CD4-positive, alpha-beta T cell treated with Interleukin-21 for 1 hour (primary cell): ENCODE data around the gene TM7SF3.
"Not testable (repeated sequence)": the region's sequence is repeated elsewhere in the genome, so short reads cannot be mapped to it uniquely, and the experiment has no call there.

ENCODE experiments used
- DNase-seq: peaks from one replicate; pipeline ENCODE4 v3.0.0-alpha.2; 2020

TM7SF3 gene

DNA sequence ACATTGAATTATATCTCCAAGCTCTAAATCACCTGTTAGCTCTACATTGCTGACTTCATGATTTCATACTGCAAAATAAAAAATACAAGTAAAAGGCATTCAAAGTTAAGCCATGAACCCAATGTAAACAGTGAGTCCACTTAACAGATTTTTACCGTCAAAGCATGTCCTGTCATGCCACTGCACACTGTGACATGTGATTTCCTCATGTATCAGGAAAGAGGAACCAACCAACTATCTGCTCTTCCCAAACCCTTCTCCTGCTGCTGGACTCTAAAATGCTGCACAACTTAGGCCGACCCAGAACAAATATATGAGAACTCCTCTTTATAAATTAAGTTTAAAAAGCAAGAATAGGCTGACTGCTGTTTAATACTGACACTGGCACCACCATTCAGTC is 37.5 kb downstream of the TM7SF3 start:
- no peak for DNase-seq

DNA sequence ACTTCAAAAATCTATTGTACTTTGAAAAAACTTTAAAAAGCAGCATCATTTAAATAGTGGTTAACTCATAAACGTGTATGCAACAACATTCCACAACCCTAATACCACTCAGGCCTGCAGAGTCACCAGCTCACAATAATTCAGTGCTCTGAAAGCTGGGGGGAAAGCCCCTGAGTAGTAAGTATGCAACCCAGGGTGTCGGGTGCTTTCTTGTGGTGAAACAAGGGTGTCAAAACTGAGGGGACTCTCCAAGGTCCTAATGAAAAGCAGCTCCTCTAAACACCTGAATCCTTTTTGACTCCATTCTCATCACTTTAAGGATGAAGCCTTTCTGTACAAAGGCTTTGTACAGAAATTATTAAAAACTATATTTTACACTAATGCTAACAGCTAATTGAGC is 42.2 kb downstream of the TM7SF3 start:
- peak; percentile 73 for DNase-seq

DNA sequence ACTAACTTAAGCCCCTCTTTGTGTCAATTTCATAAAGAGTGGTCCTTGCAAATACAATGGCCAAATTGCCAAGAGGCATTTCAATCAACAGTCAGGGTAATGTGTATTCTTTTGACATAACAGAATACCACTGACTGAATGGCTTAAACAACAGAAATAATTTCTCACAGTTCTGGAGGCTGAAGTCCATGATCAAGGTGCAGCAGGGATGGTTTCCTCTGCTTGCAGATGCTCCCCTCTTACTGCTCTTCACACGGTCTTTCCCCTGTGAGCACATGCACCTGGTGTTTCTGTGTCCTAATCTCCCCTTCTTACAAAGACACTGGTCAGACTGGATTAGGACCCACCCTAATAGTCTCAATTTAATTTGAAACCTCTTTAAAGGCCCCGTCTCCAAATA is 44.0 kb downstream of the TM7SF3 start:
- no peak for DNase-seq

DNA sequence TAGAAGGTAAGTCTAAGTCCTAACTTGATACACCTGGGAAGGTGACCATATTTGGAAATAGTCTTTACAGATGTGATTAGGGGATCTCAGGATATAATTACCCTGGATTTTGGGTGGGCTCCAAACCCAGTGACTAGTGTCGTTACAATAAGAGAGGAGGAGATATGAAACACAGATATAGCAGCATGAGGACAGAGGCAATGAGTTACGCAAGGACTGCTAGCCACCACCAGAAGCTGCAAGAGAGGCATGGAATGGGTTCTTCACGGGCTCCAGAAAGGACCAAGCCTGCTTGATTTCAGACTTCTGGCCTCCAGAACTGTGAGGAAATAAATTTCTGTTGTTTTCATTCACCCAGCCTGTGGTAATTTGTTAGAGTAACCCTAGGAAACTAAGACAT is 47.3 kb downstream of the TM7SF3 start:
- DNase-seq, result no peak

DNA sequence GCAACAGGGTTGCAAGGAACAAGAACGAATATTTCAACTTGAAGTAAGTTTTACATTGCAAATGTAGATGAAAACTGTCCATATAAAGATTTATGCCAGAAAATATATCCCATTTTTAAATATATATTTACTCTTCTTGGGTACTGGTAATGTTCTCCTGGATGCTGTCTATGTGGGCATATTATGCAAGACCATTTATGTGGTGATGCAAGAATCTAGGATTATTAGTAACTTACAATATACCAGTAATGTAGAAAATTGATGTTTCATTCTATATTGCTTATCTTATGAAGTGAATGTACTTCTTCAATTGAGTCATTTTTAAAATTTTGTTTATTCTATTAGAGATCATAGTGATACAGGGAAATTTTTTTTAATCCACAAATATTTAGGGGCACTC is 50.8 kb downstream of the TM7SF3 start:
- no peak for DNase-seq

DNA sequence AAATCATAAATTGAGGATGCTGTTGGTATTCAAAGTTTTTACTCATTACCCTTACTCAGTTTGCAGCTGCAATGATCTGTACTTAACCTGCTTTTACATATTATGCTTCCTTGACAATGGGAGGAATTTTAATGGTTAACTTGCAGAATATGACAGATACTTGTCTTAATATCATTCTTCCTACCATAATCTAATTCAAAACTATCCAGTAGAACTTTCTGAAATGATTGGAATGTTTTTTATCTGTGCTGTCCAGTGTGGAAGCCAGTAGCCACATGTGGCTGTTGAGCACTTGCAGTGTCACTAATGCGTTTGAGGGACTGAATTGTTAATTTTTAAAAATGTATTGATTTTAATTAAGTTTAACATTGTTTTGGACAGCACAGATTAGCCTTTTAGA is 52.4 kb downstream of the TM7SF3 start:
- DNase-seq, result no peak

DNA sequence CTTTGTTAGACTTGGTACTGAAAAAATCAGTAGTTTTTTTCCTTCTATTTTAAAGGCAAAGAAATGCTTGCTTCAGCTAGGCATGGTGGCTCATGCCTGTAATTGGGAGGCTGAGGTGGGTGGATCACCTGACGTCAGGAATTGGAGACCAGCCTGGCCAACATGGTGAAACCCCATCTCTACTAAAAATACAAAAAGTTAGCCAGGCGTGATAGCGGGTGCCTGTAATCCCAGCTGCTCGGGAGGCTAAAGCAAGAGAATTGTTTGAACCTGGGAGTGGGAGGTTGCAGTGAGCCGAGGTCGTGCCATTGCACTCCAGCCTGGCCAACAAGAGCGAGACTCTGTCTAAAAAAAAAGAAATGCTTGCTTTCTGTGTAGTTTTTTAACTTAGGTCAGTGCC is 52.8 kb downstream of the TM7SF3 start:
- DNase-seq, result not testable (repeated sequence)

DNA sequence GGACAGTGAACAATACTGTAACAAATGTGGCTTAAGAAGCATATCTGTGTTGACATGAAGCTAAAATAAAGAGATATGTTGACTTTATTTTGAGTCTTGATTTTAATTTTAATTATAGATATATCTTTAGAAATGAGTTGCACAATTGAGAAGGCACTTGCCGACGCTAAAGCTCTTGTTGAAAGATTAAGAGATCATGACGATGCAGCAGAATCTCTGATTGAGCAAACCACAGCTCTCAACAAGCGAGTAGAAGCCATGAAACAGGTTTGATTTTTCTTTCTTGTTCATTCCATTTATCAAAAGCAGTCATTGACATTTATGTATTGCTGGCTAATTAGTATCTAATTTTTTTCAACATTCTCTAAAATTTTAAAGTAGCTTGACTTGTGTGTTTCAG is 60.2 kb downstream of the TM7SF3 start:
- DNase-seq, result no peak

DNA sequence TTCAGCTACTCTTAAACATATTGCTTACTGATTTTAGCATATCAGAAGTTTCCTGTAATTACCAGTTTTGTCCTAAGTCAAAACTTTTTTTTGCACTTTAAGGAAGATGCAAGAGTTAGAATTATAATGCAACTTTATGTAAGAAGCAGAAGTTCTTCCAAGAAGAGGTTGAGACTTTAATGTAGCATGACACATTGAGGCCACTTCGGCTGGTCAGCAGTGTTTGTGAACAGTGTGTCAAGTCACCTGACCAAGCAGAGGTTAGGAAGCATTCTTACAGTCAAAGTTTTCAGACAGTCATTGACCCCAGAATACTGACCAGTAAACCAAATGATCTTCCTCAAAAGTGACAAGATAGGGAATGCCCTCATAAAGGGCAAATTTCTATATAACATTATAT is 60.7 kb downstream of the TM7SF3 start:
- DNase-seq, result no peak

DNA sequence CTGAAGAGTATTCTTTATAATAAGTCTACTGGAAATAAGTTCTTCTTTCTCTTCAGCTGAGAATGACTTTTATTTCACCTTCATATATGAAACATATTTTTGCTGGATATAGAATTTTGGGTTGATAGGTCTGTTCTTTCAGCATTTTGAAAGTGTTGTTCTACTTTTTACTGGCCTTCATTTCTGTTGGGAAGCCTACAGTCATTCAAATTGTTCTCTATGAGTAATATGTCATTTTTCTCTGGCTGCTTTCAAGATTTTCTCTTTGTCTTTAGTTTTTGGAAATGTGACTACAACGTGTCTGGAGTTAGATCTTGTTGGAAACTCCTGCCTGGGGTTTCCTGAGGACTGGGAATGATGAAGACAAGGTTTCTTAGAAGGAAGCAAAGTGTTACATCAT is 65.9 kb downstream of the TM7SF3 start:
- DNase-seq, result no peak

DNA sequence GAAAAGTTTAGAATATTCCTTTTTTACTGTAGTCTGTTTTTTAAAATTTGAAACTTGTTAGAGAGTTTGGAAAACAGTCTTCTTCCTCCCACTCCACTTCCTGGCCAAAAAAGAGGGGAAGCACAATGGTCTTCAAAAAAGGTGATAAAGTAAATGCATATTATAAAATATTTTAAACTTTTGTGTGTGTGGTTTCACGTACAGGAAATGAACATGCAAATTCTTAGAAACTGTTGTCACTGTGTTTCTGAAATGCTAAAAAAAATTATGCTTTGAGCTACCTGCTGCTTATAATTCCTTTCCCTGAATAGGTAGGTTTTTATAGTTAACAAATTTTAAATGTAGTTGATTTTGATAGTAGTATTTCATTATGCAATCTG is 73.0 kb downstream of the TM7SF3 start:
- DNase-seq, result peak; percentile 54

DNA sequence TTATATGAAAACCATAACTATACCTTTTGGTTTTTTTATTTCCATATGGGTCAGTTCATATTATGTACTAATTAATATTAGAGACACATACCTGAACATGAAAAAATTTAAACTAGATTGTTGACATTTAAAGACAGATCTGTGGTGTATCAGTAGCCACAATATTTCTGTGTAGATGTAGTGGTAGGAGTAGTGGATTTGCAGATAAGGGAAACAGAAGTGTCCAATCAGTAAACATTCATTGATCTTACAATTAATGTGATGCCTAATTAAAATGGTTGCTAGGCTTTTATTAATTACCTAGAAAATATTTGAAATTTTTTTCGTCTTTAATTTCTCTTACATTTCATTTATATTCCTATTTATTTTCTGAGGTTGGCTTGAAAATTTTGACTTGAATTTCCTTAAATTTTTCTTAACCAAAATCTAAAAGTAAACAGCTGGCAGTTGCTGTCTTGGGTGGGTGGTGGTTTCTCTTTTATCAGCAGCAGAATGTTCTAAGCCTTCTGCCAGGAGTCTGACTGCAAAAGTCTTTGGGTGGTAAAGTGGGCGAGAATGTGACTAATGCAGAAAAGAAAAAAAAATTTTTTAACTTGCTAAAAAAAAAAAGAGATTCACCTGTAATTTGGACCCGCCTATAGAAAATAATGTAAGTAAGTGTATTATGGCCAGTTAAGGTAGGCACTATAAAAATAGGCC is 73.5 kb downstream of the TM7SF3 start:
- peak; percentile 57 for DNase-seq

DNA sequence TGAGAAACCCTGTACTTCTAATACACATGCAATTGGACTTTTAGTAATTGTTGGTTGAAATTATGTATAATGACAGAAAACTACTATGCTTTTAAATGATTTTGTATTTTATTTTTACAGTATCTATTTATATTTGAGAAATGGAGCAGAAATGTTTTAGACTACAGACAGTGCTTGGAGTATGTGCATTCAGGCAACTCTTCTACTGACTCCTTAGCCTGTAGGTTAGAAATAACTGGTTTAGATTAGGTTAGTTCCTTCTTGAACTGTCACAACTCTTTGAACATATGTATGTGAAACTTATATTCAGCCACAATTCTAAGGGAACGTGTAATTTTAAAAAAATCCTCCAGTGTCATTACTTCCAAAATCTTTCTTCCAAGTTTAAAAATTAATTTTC is 74.2 kb downstream of the TM7SF3 start:
- no peak for DNase-seq

DNA sequence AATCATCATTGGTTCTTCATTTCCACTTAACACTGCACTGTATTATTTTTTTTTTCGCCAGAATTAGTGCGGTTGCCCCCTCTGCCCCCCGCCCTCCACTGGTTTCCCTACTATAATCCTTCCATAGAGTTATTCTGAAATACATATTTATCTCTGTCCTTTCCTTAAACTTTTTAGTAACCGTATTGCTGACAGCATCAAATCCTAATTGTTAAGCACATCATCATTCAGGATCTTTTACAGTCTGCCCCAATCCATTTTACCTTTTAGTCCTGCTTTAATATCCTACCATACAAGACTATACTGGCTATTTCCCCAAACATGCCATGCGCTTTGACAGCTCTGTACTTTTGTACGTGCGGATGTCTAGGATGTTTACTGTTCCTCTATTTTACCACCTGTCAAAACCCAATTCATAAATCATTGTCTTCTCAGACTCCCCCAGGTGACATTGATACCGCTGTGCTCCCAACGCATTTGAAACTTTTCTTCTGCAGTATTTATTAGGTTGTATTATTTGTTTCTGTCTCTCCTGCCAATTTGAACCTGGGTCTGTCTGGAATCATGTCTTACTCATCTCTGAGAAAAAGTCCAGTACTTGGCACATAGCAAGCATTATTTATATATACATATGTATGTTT is 74.9 kb downstream of the TM7SF3 start:
- peak; percentile 28 for DNase-seq

DNA sequence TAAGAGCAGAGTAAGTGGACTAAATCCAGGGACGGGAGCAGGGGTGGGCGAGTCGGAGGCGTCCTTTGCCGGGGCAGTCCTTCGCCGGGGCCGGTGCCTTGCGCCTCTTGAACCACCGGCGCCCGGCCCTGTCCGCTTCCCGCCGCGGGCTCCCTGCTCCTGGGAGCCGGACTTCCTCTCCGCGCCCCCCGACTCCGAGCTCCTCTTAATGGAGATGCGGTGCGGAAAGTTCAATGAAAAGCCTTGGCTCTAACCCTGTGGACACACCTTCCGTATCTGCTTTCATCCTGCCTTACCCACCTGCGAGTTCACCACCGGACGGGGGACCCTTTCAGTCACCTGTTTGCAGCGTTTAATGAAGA is 75.5 kb downstream of the TM7SF3 start:
- DNase-seq, result peak; percentile 39

DNA sequence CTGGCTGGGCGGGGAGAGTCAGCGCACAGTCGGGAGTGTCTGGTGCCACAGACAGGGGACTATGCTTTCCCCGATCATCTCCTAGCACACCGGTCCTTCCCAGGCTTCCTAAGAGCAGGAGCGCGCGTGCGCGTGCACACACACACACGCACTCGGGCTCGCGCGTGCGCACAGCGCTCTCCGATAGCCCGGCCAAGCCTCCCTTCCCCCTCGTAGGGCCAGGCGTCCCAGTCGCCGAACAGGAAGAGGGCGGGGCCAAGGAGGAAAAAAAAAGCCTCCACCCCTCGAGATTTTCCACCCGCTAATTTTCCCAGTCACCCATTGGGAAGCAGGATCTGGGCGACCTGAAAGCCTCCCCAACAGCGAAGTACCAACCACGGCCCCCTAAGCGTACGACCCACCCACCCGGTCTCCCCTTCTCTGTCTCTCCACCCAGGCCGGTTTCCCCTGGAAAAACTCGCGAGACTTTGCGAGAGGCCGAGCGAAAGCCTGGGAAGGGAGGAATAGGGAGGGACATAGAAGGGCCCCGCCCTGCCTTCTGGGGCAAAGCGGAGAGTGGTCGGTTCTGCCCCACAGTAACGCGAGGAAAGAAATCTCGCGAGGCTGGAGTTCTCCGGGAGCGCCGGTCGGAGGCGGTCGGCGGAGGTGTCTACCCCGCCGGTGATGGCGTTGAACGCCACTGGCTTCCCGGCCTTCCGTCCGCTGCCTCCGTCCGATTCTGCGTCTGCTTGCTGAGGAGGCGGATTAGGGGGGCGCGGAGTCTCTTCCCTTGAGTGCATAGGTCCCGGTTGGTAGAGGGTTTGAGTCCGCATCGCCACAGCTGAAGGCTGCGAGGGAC is 76.1 kb downstream of the TM7SF3 start, which contains the start of the genes FGFR1OP2 and INTS13:
Gene FGFR1OP2, plus strand, starts transcription at position 608 of the 838 bp plus-strand sequence. CDS start 15,689 bp downstream, outside the sequence.
Gene INTS13, minus strand, starts transcription at position 119 of the 838 bp plus-strand sequence. CDS start 1,178 bp downstream, outside the sequence.
- DNase-seq, result peak; percentile 98

DNA sequence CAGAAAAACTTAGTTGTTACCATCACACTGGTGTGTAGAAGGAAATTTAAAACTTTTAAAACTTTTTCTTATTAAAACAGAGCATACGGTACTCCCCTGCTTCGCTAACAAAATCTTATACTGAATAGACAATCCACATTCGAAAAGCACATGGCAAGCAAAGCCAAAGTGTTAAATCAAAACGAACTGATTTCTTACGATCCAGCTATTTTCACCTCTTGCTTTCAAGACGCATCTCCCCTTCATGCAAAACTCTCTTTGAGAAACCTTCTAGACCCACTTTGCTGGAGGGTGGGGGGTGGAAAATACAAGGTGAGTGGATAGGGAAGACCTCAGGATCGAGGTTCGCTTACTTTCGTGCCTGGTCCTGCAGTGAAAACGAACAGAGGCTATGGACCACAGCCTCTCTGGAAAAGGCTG is 76.7 kb downstream of the TM7SF3 start:
- no peak for DNase-seq

DNA sequence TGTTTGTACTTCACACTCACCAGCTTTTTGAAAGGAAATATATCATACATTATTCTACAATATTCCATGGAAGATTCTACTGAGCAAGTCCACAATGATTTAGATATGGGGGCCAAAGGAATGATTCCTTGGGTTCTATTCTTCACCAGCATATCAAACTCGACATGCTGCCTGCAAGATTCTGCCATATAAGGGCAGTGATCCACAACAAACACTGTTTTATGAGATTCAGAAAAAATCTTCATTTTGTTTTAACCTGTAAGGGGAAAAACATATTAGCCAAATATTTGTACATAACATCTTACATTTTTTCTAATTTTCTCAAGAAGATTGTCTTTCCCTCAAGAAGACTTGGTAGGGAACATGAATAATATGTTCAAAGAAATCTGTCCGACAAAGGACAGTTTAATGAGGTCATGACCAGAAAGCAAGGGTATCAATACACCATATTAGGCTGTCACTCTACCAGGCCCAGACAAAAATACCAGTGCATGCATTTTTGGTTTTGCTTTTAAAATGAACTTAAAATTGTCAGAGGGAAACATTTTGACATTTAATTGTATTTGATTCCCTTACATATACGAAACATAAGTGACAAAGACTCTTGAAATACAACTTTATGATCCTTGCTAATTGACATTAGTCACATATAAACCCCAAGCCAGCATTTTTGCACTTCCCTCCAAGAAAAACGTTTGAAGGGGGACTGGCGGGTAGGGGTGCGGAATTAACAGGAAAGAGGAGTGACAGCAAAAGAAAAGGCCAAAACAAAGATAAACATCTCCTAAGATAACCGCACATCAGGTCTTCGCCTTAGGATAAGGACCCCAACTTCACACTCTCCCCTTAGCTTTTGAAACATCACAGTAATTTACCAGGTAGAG is 77.4 kb downstream of the TM7SF3 start:
- DNase-seq, result peak; percentile 43

DNA sequence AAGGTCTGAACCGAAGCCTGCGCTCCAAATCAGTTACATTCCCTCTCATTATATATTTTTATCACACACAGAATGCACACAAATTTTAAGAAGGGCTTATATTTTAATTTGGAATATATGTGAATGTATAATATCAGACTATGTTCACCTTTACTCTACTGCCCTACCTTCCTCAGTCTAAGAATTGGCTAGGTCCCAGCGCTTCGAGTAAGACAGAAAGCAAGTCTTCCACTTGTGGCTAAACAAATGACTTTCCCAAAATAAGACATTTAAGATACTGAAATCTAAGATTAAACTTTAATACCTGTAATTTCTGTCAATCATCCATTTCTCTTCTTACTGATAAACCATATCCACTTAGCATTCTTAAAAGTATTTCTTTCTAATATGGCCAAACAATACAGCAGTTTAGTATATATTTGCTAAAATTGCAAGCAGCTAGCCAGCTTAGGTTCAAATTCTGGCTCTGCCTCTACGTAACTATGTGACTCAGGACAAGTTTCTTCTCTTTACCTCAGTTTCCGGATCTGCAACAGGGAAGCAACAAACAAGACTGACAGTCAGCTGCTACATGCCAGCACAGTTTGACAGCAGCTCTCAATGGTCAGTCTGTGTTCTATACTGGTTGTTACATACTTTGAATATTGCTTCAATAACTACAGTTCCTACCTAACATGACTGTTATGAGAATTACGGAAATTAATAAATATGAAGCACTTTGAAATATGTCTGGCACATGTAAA is 78.4 kb downstream of the TM7SF3 start:
- peak; percentile 36 for DNase-seq

DNA sequence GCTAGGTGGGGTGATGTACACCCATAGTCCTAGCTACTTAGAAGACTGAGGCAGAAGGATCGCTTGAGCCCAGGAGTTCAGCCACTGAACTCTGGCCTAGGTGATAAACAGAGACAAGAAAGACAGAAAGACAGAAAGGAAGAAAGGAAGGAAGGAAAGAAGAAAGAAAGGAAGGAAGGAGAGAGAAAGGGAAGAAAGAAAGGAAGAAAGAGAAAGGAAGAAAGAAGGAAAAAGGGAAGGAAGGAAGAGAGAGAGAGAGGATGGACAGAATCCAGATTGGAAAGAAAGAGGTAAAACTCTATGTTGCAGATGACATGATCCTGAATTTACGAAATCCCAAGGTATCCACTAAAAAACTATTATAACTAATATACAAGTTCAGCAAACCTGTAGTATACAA is 84.6 kb downstream of the TM7SF3 start:
- no peak for DNase-seq

DNA sequence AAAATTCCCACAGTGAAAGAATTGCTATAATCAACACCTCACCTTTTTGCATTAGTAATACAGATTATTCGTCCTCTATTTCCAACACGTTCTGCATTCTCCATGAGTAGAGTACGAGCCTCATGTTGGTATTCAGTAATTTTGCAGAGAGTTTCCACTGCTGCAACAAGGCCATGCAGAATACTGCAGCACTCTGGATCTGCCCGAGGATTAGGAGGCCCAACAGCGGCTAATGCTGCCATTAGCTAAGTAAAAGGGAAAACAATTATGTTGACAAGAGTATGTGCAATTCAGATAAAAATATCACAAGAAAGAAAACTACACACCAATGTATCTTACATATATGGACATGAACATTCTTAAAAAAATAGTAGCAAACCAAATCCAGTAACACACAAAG is 85.5 kb downstream of the TM7SF3 start:
- DNase-seq, result no peak
